GM23338 (cell line): ENCODE results near the gene TRPC4AP. TPM values are rescaled to one million over a fixed set of nuclear protein-coding genes. Genes with fewer than 3 reads are reported as not detected.

Experiments used
- ATAC-seq: fragments of 200-7000 bp; cut with Tn5 transposase; 3 replicates; pipeline ENCODE4 v1.9.1; 2020
- DNase-seq: peaks from one replicate; pipeline ENCODE4 v3.0.0-alpha.2; 2015; ENCODE audit warnings: low spot score
- H2AFZ ChIP-seq: fragments of 200-600 bp; sonication (generic); 2 replicates; pipeline ENCODE4 v1.8.0; 2016; ENCODE audit warnings: antibody characterized with exemption, mild to moderate bottlenecking, moderate library complexity
- H3F3A ChIP-seq: fragments of 200-600 bp; sonication (generic); replicated peaks from 2 replicates; pipeline ENCODE4 v1.8.0; 2017; ENCODE audit warnings: antibody characterized with exemption, mixed run types, low read depth
- H3K27ac ChIP-seq: fragments of 200-600 bp; sonication (generic); 2 replicates; pipeline ENCODE4 v1.6.1; 2016; ENCODE audit warnings: low read depth
- H3K27me3 ChIP-seq: fragments of 200-600 bp; sonication (generic); 2 replicates; pipeline ENCODE4 v1.8.0; 2016; ENCODE audit warnings: mild to moderate bottlenecking, mixed run types, moderate library complexity; ENCODE audit not compliant: insufficient read depth
- H3K36me3 ChIP-seq: fragments of 200-600 bp; sonication (generic); 2 replicates; pipeline ENCODE4 v1.8.0; 2016; ENCODE audit warnings: mild to moderate bottlenecking; ENCODE audit not compliant: insufficient read depth
- H3K4me1 ChIP-seq: fragments of 200-600 bp; sonication (generic); 2 replicates; pipeline ENCODE4 v1.8.0; 2016; ENCODE audit warnings: mild to moderate bottlenecking, moderate library complexity; ENCODE audit not compliant: insufficient read depth
- H3K4me2 ChIP-seq: fragments of 200-600 bp; sonication (generic); 2 replicates; pipeline ENCODE4 v1.7.1; 2017; ENCODE audit warnings: mixed run types
- H3K4me3 ChIP-seq: fragments of 200-600 bp; sonication (generic); 2 replicates; pipeline ENCODE4 v1.6.1; 2016; ENCODE audit warnings: mixed run types
- H3K79me2 ChIP-seq: fragments of 200-600 bp; sonication (generic); replicated peaks from 2 replicates; pipeline ENCODE4 v1.8.0; 2017; ENCODE audit warnings: mild to moderate bottlenecking; ENCODE audit not compliant: insufficient read depth
- H3K9me2 ChIP-seq: fragments of 200-600 bp; sonication (generic); 2 replicates; pipeline ENCODE4 v1.8.0; 2017; ENCODE audit not compliant: insufficient read depth
- H4K20me1 ChIP-seq: fragments of 200-600 bp; sonication (generic); replicated peaks from 2 replicates; pipeline ENCODE4 v1.8.0; 2017; ENCODE audit warnings: mild to moderate bottlenecking; ENCODE audit not compliant: insufficient read depth
- H3K27ac Mint-ChIP-seq: 2 replicates; pipeline ENCODE4 v1.8.0; 2020; ENCODE audit warnings: inconsistent platforms, mild to moderate bottlenecking, moderate library complexity, mixed read lengths
- H3K27me3 Mint-ChIP-seq: 3 replicates; pipeline ENCODE4 v1.8.0; 2022; ENCODE audit warnings: low read depth, mild to moderate bottlenecking, moderate library complexity, mixed read lengths, inconsistent platforms; ENCODE audit not compliant: insufficient read depth, poor library complexity
- H3K36me3 Mint-ChIP-seq: 3 replicates; pipeline ENCODE4 v1.8.0; 2021; ENCODE audit warnings: low read depth, mild to moderate bottlenecking, inconsistent platforms, moderate library complexity, mixed read lengths
- H3K4me1 Mint-ChIP-seq: 3 replicates; pipeline ENCODE4 v1.8.0; 2020; ENCODE audit warnings: mild to moderate bottlenecking, inconsistent platforms, mixed read lengths
- H3K4me3 Mint-ChIP-seq: 3 replicates; pipeline ENCODE4 v1.8.0; 2021; ENCODE audit warnings: moderate library complexity, mild to moderate bottlenecking, inconsistent platforms, mixed read lengths
- H3K9me3 Mint-ChIP-seq: 3 replicates; pipeline ENCODE4 v1.8.0; 2020; ENCODE audit warnings: moderate library complexity, mild to moderate bottlenecking, inconsistent platforms, mixed read lengths
- CTCF ChIP-seq, 2 experiments: fragments of 200-600 bp in 1 of 2; sonication (generic) in 1 of 2; conservative IDR thresholded peaks; 2 replicates each; pipeline versions ENCODE4 v1.5.1 to v1.6.1; 2016 to 2017; ENCODE audit warnings: antibody characterized with exemption in 2 of 2, low read depth in 2 of 2, mild to moderate bottlenecking in 2 of 2, moderate library complexity in 1 of 2
- POLR2AphosphoS5 ChIP-seq: IDR thresholded peaks from 2 replicates; pipeline ENCODE4 v1.6.1; 2016; ENCODE audit warnings: antibody characterized with exemption, low read depth
- ZNF462 ChIP-seq: fragments of 250-450 bp; sonication (Bioruptor Pico); IDR thresholded peaks from 2 replicates; pipeline ENCODE4 v1.5.0; 2020; ENCODE audit warnings: mild to moderate bottlenecking, moderate library complexity
- polyA plus RNA-seq: library from polyadenylated mRNA; unstranded; fragments of >200 nt; fragmentation: Nextera tagmentation; extraction: Ambion mirVana; gene quantifications from 2 replicates; pipeline ENCODE4 v1.2.1, GENCODE V29; 2016
- total RNA-seq: library from RNA; depleted of rRNA; stranded (reverse); fragments of >200 nt; shearing (Covaris generic); gene quantifications from 2 replicates; pipeline ENCODE4 v1.2.3, GENCODE V29; 2014

The TRPC4AP gene
- total and polyA plus RNA-seq, 2 experiments from 2014 or later, result 48.8 to 89.5 TPM

DNA sequence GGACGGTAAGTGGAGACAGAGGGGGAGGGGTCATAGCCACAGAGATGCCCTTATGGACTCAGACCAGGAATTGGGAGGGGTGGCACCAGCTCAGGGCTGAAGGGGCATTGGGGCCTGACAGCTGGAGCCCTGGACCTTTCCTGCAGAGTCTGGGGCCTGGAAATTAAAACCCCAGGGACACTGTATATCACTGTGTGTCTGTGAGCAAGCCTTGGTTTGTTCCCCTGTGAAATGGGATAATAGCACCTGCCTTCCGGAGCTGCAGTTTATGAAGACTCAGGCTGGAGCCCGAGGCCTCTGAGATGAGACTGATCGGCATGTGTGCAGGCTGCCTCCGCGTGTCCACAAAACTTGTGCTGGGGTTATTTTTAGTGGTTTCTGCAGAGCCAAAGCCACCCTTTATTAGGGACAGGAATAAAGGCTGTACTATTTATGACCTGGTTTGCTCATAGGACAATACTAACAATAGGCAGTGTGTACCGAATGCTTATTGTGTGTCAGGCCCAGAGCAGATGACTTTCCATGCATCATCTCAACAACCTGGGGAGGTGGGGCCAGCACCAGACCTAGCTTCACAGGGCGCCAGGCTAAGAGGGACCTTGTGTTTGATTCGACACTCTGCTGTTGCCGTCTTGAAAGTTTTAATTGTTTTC lies 114.4 kb downstream of the TRPC4AP start:
- no peak overlapping the region for H3K4me2 ChIP-seq
- H3K79me2 ChIP-seq, result no peaks in the 10 kb centered on the region
- no peaks in the 10 kb centered on the region for H3K36me3 ChIP-seq
- DNase-seq (no peak), ATAC-seq (no peak)
- no peak overlapping the region for H3K4me3 Mint-ChIP-seq
- no peaks in the 10 kb centered on the region for H3K9me3 Mint-ChIP-seq
- TF ChIP-seq CTCF (conservative IDR thresholded peaks at IDR 0.05; ENCODE audit: low read depth in 2 of 2) (no peak), ZNF462 (no peak), POLR2AphosphoS5 (no peak)
- H3K27ac ChIP-seq, result no peak overlapping the region
- H3F3A ChIP-seq, result 0 out of 2 replicates have a peak, but pooled peaks cover 2% of the 10 kb centered on the region
- H3K4me1 ChIP-seq, result peaks cover 15% of the 10 kb centered on the region
- H4K20me1 ChIP-seq, result no peaks in the 10 kb centered on the region
- peaks cover 26% of the 10 kb centered on the region for H3K27me3 Mint-ChIP-seq
- no peak overlapping the region for H3K27ac Mint-ChIP-seq
- H2AFZ ChIP-seq, result no peak overlapping the region
- no peak overlapping the region for H3K4me3 ChIP-seq
- H3K4me1 Mint-ChIP-seq, result peaks cover 31% of the 10 kb centered on the region
- peaks cover 8% of the 10 kb centered on the region; the same call in 1 of the 2 replicates for H3K27me3 ChIP-seq
- H3K36me3 Mint-ChIP-seq, result no peaks in the 10 kb centered on the region
- H3K9me2 ChIP-seq, result 0 out of 2 replicates have a peak, but pooled peaks cover 4% of the 10 kb centered on the region
